Fibroblast of lung (primary cell): ENCODE measurements around the gene HNRNPA0.

Experiments used
- CTCF ChIP-seq, 2 donors: IDR thresholded peaks in 1 of 2; conservative IDR thresholded peaks in 1 of 2; 1 replicate in 1 of 2; 2 replicates in 1 of 2; pipeline ENCODE4 v1.5.1; 2011 to 2012; ENCODE audit warnings: low read length in 2 of 2, control low read depth in 1 of 2, inconsistent platforms in 1 of 2, low read depth in 1 of 2, mild to moderate bottlenecking in 1 of 2
- EZH2 ChIP-seq: IDR thresholded peaks from 2 replicates; pipeline ENCODE4 v1.5.1; 2012; ENCODE audit warnings: low read length, control low read depth, mild to moderate bottlenecking; ENCODE audit errors: missing control alignments

- peak; percentile 85 to 87 for TF ChIP-seq CTCF (conservative IDR thresholded peaks at IDR 0.05 in 1 of 2, IDR thresholded peaks at IDR 0.05 in 1 of 2; ENCODE audit: low read depth in 1 of 2, low read length in 2 of 2)
- no peak for TF ChIP-seq EZH2
Observed at GRCh38 chr5:137751869-137752491, 2.2 kb downstream of the HNRNPA0 start.
